GM12891 (cell line): ENCODE data around the gene MOCS3.
A peak's percentile ranks its signal among the peaks of the same experiment; 100 is the strongest.

ENCODE experiments used
- DNase-seq: peaks from one replicate; pipeline ENCODE4 v3.0.0; 2011; ENCODE audit warnings: low spot score; ENCODE audit not compliant: insufficient read length
- FAIRE-seq: peaks from 2 replicates; lab custom pipeline; 2011; peaks lifted over from hg19 to GRCh38; lab: Jason Lieb, UNC
- PAX5 ChIP-seq: IDR thresholded peaks from 2 replicates; pipeline ENCODE4 v1.6.1; 2011; ENCODE audit warnings: low read length, moderate library complexity, mild to moderate bottlenecking; ENCODE audit not compliant: insufficient read depth, severe bottlenecking
- POLR2A ChIP-seq: IDR thresholded peaks from 2 replicates; pipeline ENCODE4 v1.6.1; 2011; ENCODE audit warnings: low read depth, low read length, control low read depth
- POLR2AphosphoS5 ChIP-seq: IDR thresholded peaks from 2 replicates; pipeline ENCODE4 v1.6.1; 2011; ENCODE audit warnings: low read depth, low read length, control low read depth
- POU2F2 ChIP-seq: IDR thresholded peaks from 2 replicates; pipeline ENCODE4 v1.6.1; 2011; ENCODE audit warnings: low read depth, mild to moderate bottlenecking, control low read depth, low read length, moderate library complexity
- SPI1 ChIP-seq: IDR thresholded peaks from 2 replicates; pipeline ENCODE4 v1.6.1; 2011; ENCODE audit warnings: low read depth, low read length, control low read depth
- TAF1 ChIP-seq: IDR thresholded peaks from 2 replicates; pipeline ENCODE4 v1.6.1; 2011; ENCODE audit warnings: low read depth, low read length, control low read depth

Gene MOCS3

GRCh38 chr20:50980071-50980681 is 21.6 kb downstream of the MOCS3 start:
- FAIRE-seq (no peak), DNase-seq (no peak)
- TF ChIP-seq SPI1: no peak
- TF ChIP-seq PAX5: no peak
- no peak for TF ChIP-seq POLR2AphosphoS5
- TF ChIP-seq POLR2A: no peak
- no peak for TF ChIP-seq TAF1
- no peak for TF ChIP-seq POU2F2

GRCh38 chr20:50980851-50981713 is 22.5 kb downstream of the MOCS3 start:
- FAIRE-seq (no peak), DNase-seq (peak; percentile 64)
- TF ChIP-seq SPI1: peak; percentile 55
- TF ChIP-seq POLR2A: no peak
- TF ChIP-seq TAF1: no peak

- no peak for FAIRE-seq
- no peak for TF ChIP-seq SPI1
- no peak for TF ChIP-seq TAF1
- no peak for TF ChIP-seq POU2F2
- no peak for TF ChIP-seq POLR2AphosphoS5
- TF ChIP-seq POLR2A: no peak
- no peak for DNase-seq
These were observed 23.1 kb downstream of the MOCS3 start for GRCh38 chr20:50981714-50982048.

GRCh38 chr20:50982363-50982762 is 23.7 kb downstream of the MOCS3 start:
- DNase-seq (no peak), FAIRE-seq (no peak)
- no peak for TF ChIP-seq POLR2A
- TF ChIP-seq POLR2AphosphoS5: no peak
- no peak for TF ChIP-seq PAX5
- no peak for TF ChIP-seq TAF1
- TF ChIP-seq POU2F2: no peak
- no peak for TF ChIP-seq SPI1

- FAIRE-seq (no peak), DNase-seq (no peak)
- no peak for TF ChIP-seq TAF1
- no peak for TF ChIP-seq SPI1
- TF ChIP-seq POLR2AphosphoS5: no peak
- no peak for TF ChIP-seq POU2F2
- TF ChIP-seq POLR2A: no peak
- no peak for TF ChIP-seq PAX5
These were observed 24.7 kb downstream of the MOCS3 start for GRCh38 chr20:50983321-50983720.

- TF ChIP-seq TAF1: no peak
- TF ChIP-seq PAX5: no peak
- TF ChIP-seq SPI1: no peak
- no peak for TF ChIP-seq POLR2AphosphoS5
- no peak for TF ChIP-seq POU2F2
- no peak for TF ChIP-seq POLR2A
- peak; percentile 67 for FAIRE-seq
- peak; percentile 54 for DNase-seq
These were observed 29.0 kb downstream of the MOCS3 start for GRCh38 chr20:50987493-50988210.

GRCh38 chr20:50991076-50991475 is 32.5 kb downstream of the MOCS3 start:
- TF ChIP-seq PAX5 (no peak), POLR2A (no peak), SPI1 (no peak), POLR2AphosphoS5 (no peak), POU2F2 (no peak), TAF1 (no peak)
- no peak for DNase-seq
- FAIRE-seq: no peak

GRCh38 chr20:50992336-50992732 is 33.7 kb downstream of the MOCS3 start:
- DNase-seq: no peak
- no peak for FAIRE-seq
- TF ChIP-seq POLR2A (no peak), POU2F2 (no peak)

GRCh38 chr20:50992733-50993457 is 34.3 kb downstream of the MOCS3 start:
- no peak for TF ChIP-seq SPI1
- no peak for TF ChIP-seq POU2F2
- TF ChIP-seq POLR2A: no peak
- TF ChIP-seq POLR2AphosphoS5: no peak
- no peak for TF ChIP-seq PAX5
- TF ChIP-seq TAF1: no peak
- FAIRE-seq (no peak), DNase-seq (peak; percentile 48)
